Small intestine (tissue), 7 donors: ENCODE measurements around the gene MAN2B2. TPM values are rescaled to one million over a fixed set of nuclear protein-coding genes. Genes with fewer than 3 reads are reported as not detected.

ENCODE experiments used
- DNase-seq, 2 donors: peaks; one replicate each; pipeline versions ENCODE4 v3.0.0 to v3.0.0-alpha.2; 2013
- FAIRE-seq: peaks from 2 replicates; lab custom pipeline; 2012; peaks lifted over from hg19 to GRCh38; lab: Jason Lieb, UNC
- H3K27ac ChIP-seq, 3 donors: one replicate each; pipeline ENCODE4 v1.5.1; 2013; ENCODE audit warnings: low read length in 2 of 3, mild to moderate bottlenecking in 2 of 3, control low read depth in 1 of 3, inconsistent platforms in 1 of 3, low read depth in 1 of 3, moderate library complexity in 1 of 3
- H3K27me3 ChIP-seq, 3 donors: one replicate each; pipeline ENCODE4 v1.6.1; 2013; ENCODE audit warnings: low read length in 3 of 3, inconsistent platforms in 1 of 3; ENCODE audit not compliant: control insufficient read depth in 3 of 3, insufficient read depth in 3 of 3
- H3K36me3 ChIP-seq, 3 donors: one replicate each; pipeline ENCODE4 v1.6.1; 2013; ENCODE audit warnings: low read length in 3 of 3, inconsistent platforms in 1 of 3, low read depth in 1 of 3, mild to moderate bottlenecking in 1 of 3, moderate library complexity in 1 of 3; ENCODE audit not compliant: control insufficient read depth in 3 of 3, insufficient read depth in 2 of 3
- H3K4me1 ChIP-seq, 3 donors: one replicate each; pipeline ENCODE4 v1.6.1; 2013; ENCODE audit warnings: low read length in 2 of 3, inconsistent platforms in 1 of 3, low read depth in 1 of 3, mild to moderate bottlenecking in 1 of 3, moderate library complexity in 1 of 3; ENCODE audit not compliant: control insufficient read depth in 3 of 3, insufficient read depth in 2 of 3
- H3K4me3 ChIP-seq, 3 donors: one replicate each; pipeline ENCODE4 v1.5.1; 2013; ENCODE audit warnings: low read length in 3 of 3, control low read depth in 1 of 3, inconsistent platforms in 1 of 3, low read depth in 1 of 3, mild to moderate bottlenecking in 1 of 3, moderate library complexity in 1 of 3
- H3K9me3 ChIP-seq, 2 donors: one replicate each; pipeline ENCODE4 v1.6.1; 2013; ENCODE audit warnings: low read depth in 1 of 2, low read length in 1 of 2; ENCODE audit not compliant: control insufficient read depth in 2 of 2, insufficient read depth in 1 of 2
- WGBS, 3 donors: extraction: QIAGEN DNeasy Blood & Tissue Kit; methylation state at CpG; one replicate each; pipeline ENCODE4 v1.1.7; 2013; 5-methylcytosine and 5-hydroxymethylcytosine counted together
- polyA plus RNA-seq, 4 donors: library from polyadenylated mRNA; stranded (reverse) in 3 of 4; unstranded in 1 of 4; fragments of 200-250 nt in 3 of 4; fragments of 120-200 nt in 1 of 4; gene quantifications; one replicate each; pipeline versions ENCODE4 v1.2.1 to v1.2.3, GENCODE V29; 2013
- donor health status: healthy with polysubstance abuse.
- donor health status: control.
- donor health status: control.
- donor health status: Bipolar disorder and iron deficiency.
- donor health status: healthy.

MAN2B2 gene
- polyA plus RNA-seq, 4 donors = 4.1 to 22.4 (median 8.8) TPM

GRCh38 chr4:6595897-6596537 lies 21.0 kb downstream of the MAN2B2 start:
- 58 to 70% (median 68%) methylated on average over 14 to 16 of the region's 16 CpGs for WGBS, 3 donors
- no peaks in the 10 kb centered on the region for H3K4me1 ChIP-seq
- no peaks in the 10 kb centered on the region for H3K27me3 ChIP-seq
- H3K27ac ChIP-seq = no peak overlapping the region
- DNase-seq (peak in 1 of 2 donors; percentile 10), FAIRE-seq (no peak)
- no peak overlapping the region for H3K4me3 ChIP-seq
- no peaks in the 10 kb centered on the region for H3K9me3 ChIP-seq
- peaks cover 2 to 57% (median 4%) of the 10 kb centered on the region in 3 donors for H3K36me3 ChIP-seq

DNA sequence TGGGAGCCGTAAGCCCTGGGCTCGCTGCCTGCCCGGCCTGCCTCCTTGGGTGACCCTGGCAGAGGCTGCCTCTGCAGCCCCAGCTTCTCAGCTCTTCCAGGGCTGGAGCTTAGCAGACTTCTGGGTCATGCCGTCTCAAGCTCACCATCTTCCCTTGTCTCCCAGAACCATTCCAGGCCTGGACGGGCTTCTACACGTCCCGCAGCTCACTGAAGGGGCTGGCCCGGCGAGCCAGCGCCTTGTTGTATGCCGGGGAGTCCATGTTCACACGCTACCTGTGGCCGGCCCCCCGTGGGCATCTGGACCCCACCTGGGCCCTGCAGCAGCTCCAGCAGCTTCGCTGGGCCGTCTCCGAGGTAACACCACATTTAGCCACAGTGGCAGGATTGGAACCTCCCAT lies 22.0 kb downstream of the MAN2B2 start:
- H3K9me3 ChIP-seq = no peaks in the 10 kb centered on the region
- DNase-seq (no peak), FAIRE-seq (no peak)
- H3K36me3 ChIP-seq = peaks cover 4 to 53% (median 4%) of the 10 kb centered on the region in 3 donors
- H3K4me3 ChIP-seq = no peak overlapping the region
- H3K27me3 ChIP-seq = no peaks in the 10 kb centered on the region
- H3K27ac ChIP-seq = no peak overlapping the region
- no peaks in the 10 kb centered on the region for H3K4me1 ChIP-seq
- 95 to 96% (median 96%) methylated on average over 17 of the region's 17 CpGs for WGBS, 3 donors

DNA sequence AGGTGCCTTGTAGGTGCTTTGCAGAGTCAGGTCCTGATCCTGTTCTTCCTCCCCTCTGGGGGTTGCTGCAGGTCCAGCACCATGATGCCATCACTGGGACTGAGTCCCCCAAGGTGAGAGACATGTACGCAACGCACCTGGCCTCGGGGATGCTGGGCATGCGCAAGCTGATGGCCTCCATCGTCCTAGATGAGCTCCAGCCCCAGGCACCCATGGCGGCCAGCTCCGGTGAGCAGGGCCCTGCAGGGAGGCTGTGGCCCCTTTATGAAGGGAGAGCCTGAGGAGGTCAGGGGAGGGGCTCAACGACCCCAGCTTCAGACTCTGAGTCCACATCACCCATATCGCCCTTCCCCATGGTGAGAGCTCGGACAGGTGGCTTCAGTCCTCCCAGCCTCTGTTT lies 23.1 kb downstream of the MAN2B2 start:
- FAIRE-seq = no peak
- H3K36me3 ChIP-seq = peaks cover 2 to 50% (median 6%) of the 10 kb centered on the region in 3 donors
- no peaks in the 10 kb centered on the region for H3K27me3 ChIP-seq
- H3K4me1 ChIP-seq = no peaks in the 10 kb centered on the region
- WGBS, 3 donors = 88 to 92% (median 92%) methylated on average over 10 of the region's 10 CpGs
- DNase-seq = no peak
- no peak overlapping the region for H3K4me3 ChIP-seq
- no peak overlapping the region for H3K27ac ChIP-seq
- H3K9me3 ChIP-seq = no peaks in the 10 kb centered on the region

- DNase-seq (no peak), FAIRE-seq (no peak)
- WGBS, 3 donors = 90 to 92% (median 91%) methylated on average over 13 of the region's 13 CpGs
- Histone ChIP-seq H3K27ac (no peak overlapping the region), H3K9me3 (no peaks in the 10 kb centered on the region), H3K4me1 (no peaks in the 10 kb centered on the region), H3K36me3 (peaks cover 2 to 48% (median 6%) of the 10 kb centered on the region in 3 donors), H3K4me3 (no peak overlapping the region), H3K27me3 (no peaks in the 10 kb centered on the region)
Measured at GRCh38 chr4:6598641-6599040, 23.7 kb downstream of the MAN2B2 start.

GRCh38 chr4:6601661-6602250 lies 26.8 kb downstream of the MAN2B2 start:
- Histone ChIP-seq H3K4me3 (no peak overlapping the region), H3K27me3 (no peaks in the 10 kb centered on the region), H3K4me1 (no peaks in the 10 kb centered on the region), H3K27ac (no peak overlapping the region), H3K9me3 (peaks cover 4 to 11% of the 10 kb centered on the region in 2 donors), H3K36me3 (peaks cover 10 to 52% (median 13%) of the 10 kb centered on the region in 3 donors)
- DNase-seq (no peak), FAIRE-seq (no peak)
- 86 to 97% (median 93%) methylated on average over 10 of the region's 10 CpGs for WGBS, 3 donors

DNA sequence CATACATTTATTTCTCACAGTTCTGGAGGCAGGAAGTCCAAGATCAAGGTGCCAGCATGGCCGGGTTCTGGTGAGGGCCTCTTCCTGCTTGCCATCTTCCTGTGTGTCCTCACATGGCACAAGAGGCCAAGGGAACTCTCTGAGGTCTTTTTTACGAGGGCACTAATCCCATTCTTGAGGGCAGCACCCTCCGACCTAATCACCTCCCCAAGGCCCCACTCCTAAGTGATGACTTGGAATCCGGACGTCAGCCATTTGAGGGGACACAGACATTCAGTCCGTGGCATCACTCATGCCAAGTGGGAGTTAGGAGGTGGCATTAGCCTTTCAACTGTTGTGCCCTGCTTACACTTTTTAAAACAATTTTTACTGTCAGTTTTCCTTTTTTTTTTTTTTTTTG lies 27.3 kb downstream of the MAN2B2 start:
- Histone ChIP-seq H3K27me3 (no peaks in the 10 kb centered on the region), H3K9me3 (peaks cover 4 to 11% of the 10 kb centered on the region in 2 donors), H3K27ac (no peak overlapping the region), H3K4me3 (no peak overlapping the region), H3K36me3 (peaks cover 10 to 50% (median 13%) of the 10 kb centered on the region in 3 donors), H3K4me1 (no peaks in the 10 kb centered on the region)
- 89 to 100% (median 93%) methylated on average over 6 of the region's 6 CpGs for WGBS, 3 donors
- no peak for FAIRE-seq
- DNase-seq = no peak

DNA sequence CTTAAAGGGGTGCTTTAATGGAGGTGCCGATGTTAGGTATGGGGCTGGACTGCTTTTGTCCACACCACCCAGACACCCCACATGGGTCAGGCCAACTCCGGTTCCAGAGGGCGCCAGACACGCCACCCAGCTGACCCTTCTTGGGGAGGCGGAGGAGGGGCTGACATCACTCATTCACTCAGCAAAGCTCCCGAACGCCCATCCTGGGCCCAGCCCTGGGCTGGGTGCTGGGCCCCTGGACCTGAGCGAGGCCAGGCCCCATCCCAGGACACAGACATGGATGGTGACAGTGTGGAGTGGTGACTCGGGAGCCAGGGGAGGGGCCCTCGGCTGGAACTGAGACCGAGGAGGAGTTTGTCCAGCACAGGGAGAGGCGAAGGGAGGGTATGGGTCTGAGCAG lies 28.1 kb downstream of the MAN2B2 start:
- Histone ChIP-seq H3K9me3 (peaks cover 4 to 11% of the 10 kb centered on the region in 2 donors), H3K27ac (no peak overlapping the region), H3K4me3 (no peak overlapping the region), H3K4me1 (no peaks in the 10 kb centered on the region), H3K27me3 (no peaks in the 10 kb centered on the region), H3K36me3 (peaks cover 10 to 48% (median 11%) of the 10 kb centered on the region in 3 donors)
- FAIRE-seq (no peak), DNase-seq (no peak)
- 93 to 97% (median 95%) methylated on average over 12 of the region's 12 CpGs for WGBS, 3 donors

GRCh38 chr4:6605114-6605513 lies 30.1 kb downstream of the MAN2B2 start:
- H3K27ac ChIP-seq = no peak overlapping the region
- peaks cover 8 to 59% (median 11%) of the 10 kb centered on the region in 3 donors for H3K36me3 ChIP-seq
- FAIRE-seq = no peak
- no peak overlapping the region for H3K4me3 ChIP-seq
- DNase-seq = no peak
- 94 to 99% (median 95%) methylated on average over 8 of the region's 8 CpGs for WGBS, 3 donors
- H3K4me1 ChIP-seq = no peaks in the 10 kb centered on the region
- no peaks in the 10 kb centered on the region for H3K27me3 ChIP-seq
- peaks cover 4 to 11% of the 10 kb centered on the region in 2 donors for H3K9me3 ChIP-seq
